H7 (cell line): ENCODE data around the gene DACH1. TPM values are rescaled to one million over a fixed set of nuclear protein-coding genes. Genes with fewer than 3 reads are reported as not detected.

Experiments used
- DNase-seq: peaks from one replicate; pipeline ENCODE4 v3.0.0; 2012
- H3K27me3 ChIP-seq: 2 replicates; pipeline ENCODE4 v1.6.0; 2011; ENCODE audit warnings: mild to moderate bottlenecking, low read length; ENCODE audit not compliant: control insufficient read depth, insufficient read depth
- H3K36me3 ChIP-seq: replicated peaks from 2 replicates; pipeline ENCODE4 v1.5.1; 2011; ENCODE audit warnings: low read length; ENCODE audit not compliant: control insufficient read depth, insufficient read depth
- H3K4me3 ChIP-seq: 2 replicates; pipeline ENCODE4 v1.5.1; 2011; ENCODE audit warnings: low read depth, mild to moderate bottlenecking, control low read depth, low read length, moderate library complexity; ENCODE audit not compliant: insufficient read depth
- total RNA-seq: library from RNA; depleted of rRNA; stranded (reverse); fragments of >200 nt; shearing (Covaris generic); gene quantifications from 2 replicates; pipeline ENCODE4 v1.2.3, GENCODE V29; 2014

Gene DACH1
- total RNA-seq, 1 experiment from 2014 or later, result 0.28 TPM

DNA sequence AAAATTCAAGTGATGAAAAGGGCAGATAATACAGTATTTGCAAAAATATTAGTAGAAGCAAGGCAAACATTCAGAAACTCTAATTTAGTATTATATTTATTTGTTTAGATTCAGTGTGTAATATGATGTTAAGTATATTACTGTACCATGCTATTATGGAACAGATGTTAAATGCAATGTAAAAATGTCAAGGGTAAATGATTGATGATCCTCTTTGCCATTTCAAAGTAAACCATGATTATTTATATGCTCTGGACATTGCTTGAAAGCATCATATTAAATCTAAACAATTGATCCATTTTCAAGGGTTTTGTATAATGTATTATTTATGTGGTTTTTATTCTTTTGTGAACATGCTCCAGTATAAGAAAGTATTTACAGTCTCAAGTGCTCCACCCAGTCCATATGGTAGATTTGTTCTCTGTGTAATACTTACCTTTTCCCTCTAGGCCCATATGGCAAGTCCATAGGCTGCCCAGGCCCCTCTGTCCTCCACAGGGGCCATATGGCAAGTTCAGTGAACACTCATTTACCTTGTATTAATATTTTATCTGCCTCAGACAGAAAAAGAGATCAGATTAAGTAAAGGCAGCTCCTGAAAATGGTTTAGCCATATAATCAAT, 353.5 kb downstream of the DACH1 start:
- H3K27me3 ChIP-seq, result no peaks in the 10 kb centered on the region
- no peak overlapping the region for H3K4me3 ChIP-seq
- no peak for DNase-seq
- no peaks in the 10 kb centered on the region for H3K36me3 ChIP-seq

DNA sequence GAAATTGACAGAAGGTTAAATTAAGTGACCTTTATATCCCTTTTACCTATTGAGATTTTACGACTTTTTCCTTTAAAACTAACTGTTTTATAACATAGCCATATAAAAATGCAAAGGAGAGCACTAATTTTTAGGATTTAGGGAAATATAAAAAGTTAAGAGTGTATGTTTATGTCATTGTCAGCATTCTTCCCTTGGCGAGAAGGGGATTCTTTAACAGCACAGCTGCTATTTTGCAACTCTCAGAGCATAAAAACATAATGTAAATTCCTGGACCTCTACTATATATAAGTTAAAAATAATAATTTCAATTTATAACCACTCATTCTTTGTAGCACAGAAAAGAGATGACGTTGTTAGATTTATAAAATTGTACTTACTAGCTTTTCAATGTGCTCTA, 363.2 kb downstream of the DACH1 start:
- DNase-seq, result no peak
- no peaks in the 10 kb centered on the region for H3K36me3 ChIP-seq
- no peak overlapping the region for H3K4me3 ChIP-seq
- no peaks in the 10 kb centered on the region for H3K27me3 ChIP-seq

DNA sequence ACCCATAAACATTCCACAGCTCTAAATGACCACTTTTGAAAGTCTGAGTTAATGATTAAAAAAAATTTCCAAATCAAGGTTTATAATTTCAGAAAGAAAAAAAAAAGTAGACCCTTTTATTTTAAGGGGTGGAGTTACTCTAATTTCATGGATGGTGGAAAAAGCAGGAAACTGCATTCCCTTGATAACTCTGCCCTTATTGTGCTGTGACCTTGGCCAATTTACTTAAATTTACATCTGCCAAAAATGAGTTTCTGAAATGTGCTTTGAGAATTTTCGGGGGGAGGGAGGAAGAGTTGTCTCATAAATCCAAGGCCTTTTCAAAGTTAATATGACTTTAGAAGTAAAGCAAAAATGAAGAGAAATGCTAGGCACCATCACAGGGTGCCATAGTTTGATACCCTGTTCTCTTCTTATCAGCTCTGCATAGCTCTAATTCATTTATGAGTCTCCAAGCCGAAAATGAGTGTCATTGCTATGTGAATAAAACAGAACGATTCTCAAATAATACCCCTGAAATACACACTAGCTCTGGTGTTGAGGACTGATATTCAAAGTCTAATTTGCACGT, 367.0 kb downstream of the DACH1 start:
- DNase-seq, result no peak
- Histone ChIP-seq H3K36me3 (no peaks in the 10 kb centered on the region), H3K27me3 (no peaks in the 10 kb centered on the region), H3K4me3 (no peak overlapping the region)

DNA sequence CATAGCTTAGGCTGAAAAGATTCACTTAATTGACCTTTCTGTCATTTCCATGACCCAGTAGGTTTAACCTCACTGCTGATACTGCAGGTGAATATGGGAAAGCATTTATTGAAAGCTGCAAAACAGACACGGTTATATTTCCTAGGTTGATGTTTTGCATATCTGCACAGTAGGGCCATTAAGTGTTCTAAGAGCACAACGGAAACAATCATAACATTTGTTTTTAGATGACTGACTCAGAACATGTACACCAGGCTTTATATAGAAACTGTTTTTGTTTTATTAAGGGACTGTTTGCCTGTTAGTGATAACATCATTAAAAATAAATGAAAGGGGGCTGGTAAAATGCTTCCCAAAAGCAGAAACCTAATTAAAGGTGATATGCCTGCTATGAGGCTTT, 367.8 kb downstream of the DACH1 start:
- no peak for DNase-seq
- Histone ChIP-seq H3K36me3 (no peaks in the 10 kb centered on the region), H3K27me3 (no peaks in the 10 kb centered on the region), H3K4me3 (no peak overlapping the region)

DNA sequence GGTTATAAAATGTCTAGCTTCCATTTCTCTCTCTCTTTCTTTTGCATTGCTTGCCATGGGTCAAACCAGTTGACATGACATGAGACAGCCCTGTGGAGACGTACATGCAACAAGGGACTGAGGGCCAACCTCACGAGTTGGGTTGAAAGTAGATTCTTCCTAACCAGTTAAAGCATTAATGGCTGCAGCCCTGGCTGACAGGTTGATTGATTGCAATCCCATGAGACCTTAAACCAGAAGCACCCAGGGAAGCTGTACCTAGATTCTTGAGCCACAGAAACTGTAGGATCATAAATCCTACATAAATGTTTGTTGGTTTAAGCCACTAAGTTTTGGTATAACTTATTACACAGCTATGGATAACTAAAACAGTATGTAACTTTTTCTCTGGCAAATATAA, 373.8 kb downstream of the DACH1 start:
- Histone ChIP-seq H3K27me3 (no peaks in the 10 kb centered on the region), H3K36me3 (no peaks in the 10 kb centered on the region), H3K4me3 (no peak overlapping the region)
- DNase-seq, result no peak

DNA sequence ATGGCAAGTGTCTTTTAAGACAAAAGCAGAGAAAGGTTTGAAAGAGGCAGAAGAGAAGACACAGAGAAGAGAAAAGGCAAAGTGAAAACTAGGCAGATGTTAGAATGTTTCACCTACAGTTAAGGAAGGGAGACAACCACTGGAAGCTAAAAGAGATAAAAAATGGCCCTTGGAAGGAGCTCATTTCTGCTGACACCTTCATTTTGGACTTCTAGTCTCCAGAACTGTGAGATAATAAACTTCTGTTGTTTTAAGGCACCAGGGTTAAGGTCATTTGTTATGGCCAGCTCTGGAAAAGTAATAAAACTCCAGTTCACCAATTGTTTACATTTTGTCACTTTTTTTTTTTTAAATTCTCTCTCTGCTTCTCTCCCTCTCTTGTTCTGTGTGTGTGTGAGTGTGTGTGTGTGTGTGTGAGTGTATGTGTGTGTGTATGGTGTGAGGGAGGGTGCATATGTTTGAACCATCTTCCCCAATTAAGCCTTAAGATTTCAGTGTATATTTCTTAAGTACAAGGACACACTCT, 374.6 kb downstream of the DACH1 start:
- no peak overlapping the region for H3K4me3 ChIP-seq
- H3K27me3 ChIP-seq, result no peaks in the 10 kb centered on the region
- no peak for DNase-seq
- no peaks in the 10 kb centered on the region for H3K36me3 ChIP-seq

DNA sequence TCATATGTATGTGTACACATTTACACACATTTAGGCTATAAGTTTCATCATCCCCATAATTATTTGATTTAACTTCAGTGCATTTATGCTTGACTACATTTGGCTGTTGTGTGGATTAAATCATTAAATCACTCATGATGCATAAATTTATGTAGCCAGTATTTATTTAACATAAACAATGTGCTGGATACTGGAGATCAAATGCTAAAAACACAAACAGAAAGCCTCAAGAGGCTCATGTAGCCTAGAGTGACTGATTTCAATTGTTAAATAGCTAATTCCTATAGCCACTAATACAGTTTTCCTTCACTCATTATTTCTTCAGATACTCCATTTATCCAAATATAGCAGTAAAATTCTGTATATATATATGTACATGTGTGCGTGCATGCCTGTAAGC, 376.0 kb downstream of the DACH1 start:
- DNase-seq, result no peak
- H3K36me3 ChIP-seq, result no peaks in the 10 kb centered on the region
- no peaks in the 10 kb centered on the region for H3K27me3 ChIP-seq
- H3K4me3 ChIP-seq, result no peak overlapping the region

DNA sequence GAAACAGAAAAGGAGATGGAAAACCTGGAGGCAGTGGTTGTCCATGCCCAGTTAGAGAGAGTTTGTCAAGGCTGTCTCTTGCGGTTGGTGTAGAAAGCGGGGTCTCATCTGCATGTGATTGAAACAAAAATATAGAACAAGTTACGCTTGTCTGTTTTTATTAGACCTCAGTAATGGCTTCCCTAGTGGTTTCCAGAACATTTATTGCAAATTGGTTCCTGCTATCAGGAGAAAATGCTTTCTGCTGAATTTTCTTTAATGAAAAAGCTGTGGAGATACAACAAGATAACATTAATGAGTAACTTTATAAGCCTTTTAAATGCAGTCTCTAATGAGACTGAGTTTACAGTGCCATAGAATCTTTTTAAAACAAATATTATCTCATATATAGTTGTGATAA, 378.0 kb downstream of the DACH1 start:
- H3K4me3 ChIP-seq, result no peak overlapping the region
- H3K27me3 ChIP-seq, result no peaks in the 10 kb centered on the region
- no peaks in the 10 kb centered on the region for H3K36me3 ChIP-seq
- no peak for DNase-seq

DNA sequence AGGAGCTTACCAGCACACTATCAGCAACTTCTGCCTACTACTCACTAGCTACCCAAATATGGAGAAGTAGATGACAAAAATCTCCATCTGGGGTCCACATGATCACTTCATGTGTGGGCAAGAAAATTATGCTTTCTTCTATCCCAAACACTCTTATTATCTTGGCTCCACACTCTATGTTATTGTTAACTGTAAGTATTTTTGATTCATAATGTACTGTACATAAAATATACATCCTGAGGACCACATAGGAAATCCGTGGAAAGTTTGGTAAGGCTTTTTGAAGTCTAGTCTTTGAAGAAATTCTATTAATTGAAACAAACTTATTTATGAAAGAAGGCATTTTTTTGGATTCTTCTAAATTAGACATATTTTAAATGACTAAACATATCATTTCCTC, 378.8 kb downstream of the DACH1 start:
- DNase-seq, result no peak
- Histone ChIP-seq H3K4me3 (no peak overlapping the region), H3K36me3 (no peaks in the 10 kb centered on the region), H3K27me3 (no peaks in the 10 kb centered on the region)

DNA sequence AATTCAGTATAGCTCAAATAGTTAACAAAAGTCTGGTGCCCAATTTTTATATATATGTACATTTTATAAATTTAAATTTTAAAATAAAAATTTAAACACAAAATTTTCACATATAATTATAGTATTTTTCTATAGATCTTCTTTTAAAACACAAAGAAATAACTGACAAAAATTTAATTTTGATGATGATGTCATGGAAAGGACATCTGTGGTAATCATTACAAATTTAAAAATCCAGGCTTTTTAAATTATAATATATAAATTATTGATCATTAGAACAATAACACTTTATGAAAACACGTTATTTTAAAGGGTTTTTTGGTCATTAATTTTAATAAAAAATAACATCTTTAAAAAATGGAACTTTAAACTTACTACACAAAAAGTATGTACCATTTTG, 381.1 kb downstream of the DACH1 start:
- DNase-seq, result no peak
- no peak overlapping the region for H3K4me3 ChIP-seq

DNA sequence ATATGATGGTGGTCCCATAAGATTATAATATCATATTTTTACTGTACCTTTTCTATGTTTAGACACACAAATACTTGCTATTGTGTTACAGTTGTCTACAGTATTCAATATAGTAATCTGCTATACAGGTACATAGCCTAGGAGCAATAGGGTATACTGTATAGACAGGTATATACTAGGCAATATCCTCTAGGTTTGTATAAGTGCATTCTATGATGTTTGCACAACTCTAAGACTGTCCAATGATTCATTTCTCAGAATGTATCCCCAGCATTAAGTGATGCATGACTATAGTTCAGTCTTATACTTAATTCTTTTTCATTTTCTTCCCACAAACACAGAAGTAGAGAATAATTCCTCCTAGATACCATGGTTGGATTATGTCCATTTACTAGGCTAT, 383.3 kb downstream of the DACH1 start:
- Histone ChIP-seq H3K27me3 (no peaks in the 10 kb centered on the region), H3K4me3 (no peak overlapping the region), H3K36me3 (no peaks in the 10 kb centered on the region)
- no peak for DNase-seq

More for the DNA sequence above, 381.1 kb downstream of the DACH1 start:
- H3K27me3 ChIP-seq, result no peaks in the 10 kb centered on the region
- no peaks in the 10 kb centered on the region for H3K36me3 ChIP-seq

DNA sequence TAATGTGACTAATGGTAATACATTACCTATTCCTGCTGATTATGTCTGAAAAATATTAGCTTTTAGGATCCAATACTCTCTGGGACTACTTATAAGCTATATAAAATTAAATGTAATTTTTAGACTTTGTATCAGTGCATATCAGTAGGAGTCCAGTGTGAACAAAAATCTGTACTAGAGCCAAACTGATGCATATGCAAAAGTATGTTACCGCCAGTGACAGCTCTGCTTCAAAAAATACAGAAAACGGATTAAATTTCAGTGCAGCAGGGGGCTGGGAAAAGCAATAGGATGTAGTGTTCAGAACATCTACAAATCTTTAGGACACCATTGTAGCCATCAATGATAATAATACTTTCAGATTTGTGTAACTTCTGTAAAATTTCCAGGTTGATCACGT, 385.5 kb downstream of the DACH1 start:
- DNase-seq, result no peak
- no peaks in the 10 kb centered on the region for H3K36me3 ChIP-seq
- no peaks in the 10 kb centered on the region for H3K27me3 ChIP-seq
- no peak overlapping the region for H3K4me3 ChIP-seq

DNA sequence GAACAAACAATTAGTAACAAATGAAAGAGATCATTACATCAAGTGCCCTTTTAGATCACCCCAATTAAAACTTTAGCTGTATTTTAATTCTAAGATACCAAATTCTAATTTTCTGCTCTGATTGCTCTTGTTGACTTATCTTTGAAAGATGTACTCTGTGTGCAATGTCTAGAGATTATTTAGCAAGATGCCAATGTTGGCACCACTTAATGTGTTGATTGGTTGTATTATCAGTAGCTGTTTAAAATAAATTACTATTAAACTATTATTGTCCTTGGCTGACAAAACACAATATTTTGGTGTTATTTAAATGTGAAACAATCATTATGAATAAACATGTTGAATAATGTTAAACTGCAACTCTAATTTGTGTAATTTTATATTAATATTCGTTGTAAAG, 386.0 kb downstream of the DACH1 start:
- no peaks in the 10 kb centered on the region for H3K36me3 ChIP-seq
- H3K4me3 ChIP-seq, result no peak overlapping the region
- DNase-seq, result no peak
- no peaks in the 10 kb centered on the region for H3K27me3 ChIP-seq

DNA sequence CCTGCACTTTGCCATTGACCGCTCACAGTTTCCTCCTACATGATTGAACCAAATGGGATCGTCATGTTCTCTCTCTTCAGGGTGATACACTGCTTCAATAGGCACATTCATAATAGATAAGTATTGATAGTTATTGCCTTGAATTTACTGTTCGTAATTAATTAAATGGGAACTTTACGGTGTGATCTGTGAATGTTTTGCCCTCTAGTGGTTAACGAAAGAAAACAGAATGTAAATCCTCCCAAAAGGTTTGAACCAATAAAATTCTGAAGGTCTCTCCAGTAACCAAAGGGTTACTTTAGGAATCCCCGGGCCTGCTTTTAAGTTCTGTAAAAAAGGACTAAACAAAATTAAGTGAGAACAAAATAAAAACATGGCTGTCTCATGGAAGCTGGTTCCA, 389.3 kb downstream of the DACH1 start:
- Histone ChIP-seq H3K27me3 (no peaks in the 10 kb centered on the region), H3K4me3 (no peak overlapping the region), H3K36me3 (no peaks in the 10 kb centered on the region)
- DNase-seq, result peak; percentile 2

DNA sequence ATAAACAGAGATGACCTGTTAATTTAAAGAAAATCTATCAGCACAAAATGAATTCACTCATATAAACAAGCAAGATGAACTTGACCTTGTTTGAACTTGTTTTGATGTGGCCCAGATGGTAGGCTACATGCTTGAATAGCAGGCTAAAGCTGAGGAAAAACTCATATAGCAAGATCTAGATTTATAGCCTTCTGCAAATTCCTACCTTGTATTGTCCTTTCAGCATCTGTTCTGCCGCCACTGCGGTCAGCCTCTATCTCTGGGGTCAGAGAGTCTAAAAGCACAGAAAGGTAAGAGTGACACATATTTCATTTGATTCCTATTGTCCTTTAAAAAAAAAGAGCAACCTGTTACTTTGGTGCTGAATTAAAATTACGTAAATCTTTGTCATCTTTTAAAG, 392.1 kb downstream of the DACH1 start:
- DNase-seq, result no peak
- H3K27me3 ChIP-seq, result no peaks in the 10 kb centered on the region
- H3K4me3 ChIP-seq, result no peak overlapping the region
- no peaks in the 10 kb centered on the region for H3K36me3 ChIP-seq

DNA sequence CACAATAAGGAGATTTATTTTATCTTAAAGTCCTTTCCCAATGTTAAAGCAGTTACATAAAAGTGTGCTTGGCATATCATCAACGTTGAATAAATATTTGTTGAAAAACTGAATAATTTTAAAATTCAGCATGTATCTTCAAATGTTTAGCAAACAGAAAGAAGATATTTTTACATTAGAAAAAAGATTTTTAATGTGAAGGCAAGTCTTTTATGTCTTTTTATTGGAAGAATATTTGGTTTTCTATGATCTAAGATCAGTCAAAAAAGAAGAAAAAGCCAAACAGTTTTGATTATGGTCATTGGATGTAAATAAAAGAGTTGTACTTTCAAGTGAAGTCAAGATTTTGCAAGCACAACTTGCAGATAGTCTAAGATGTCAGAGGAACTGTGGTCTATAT, 397.4 kb downstream of the DACH1 start:
- DNase-seq, result no peak
- no peaks in the 10 kb centered on the region for H3K27me3 ChIP-seq
- H3K36me3 ChIP-seq, result no peaks in the 10 kb centered on the region
- no peak overlapping the region for H3K4me3 ChIP-seq
